ENCODE results near the gene ISM1. TPM values are rescaled to one million over a fixed set of nuclear protein-coding genes. Genes with fewer than 3 reads are reported as not detected.

The ISM1 gene
- polyA plus RNA-seq, 1 experiment, result 0.25 TPM

DNA sequence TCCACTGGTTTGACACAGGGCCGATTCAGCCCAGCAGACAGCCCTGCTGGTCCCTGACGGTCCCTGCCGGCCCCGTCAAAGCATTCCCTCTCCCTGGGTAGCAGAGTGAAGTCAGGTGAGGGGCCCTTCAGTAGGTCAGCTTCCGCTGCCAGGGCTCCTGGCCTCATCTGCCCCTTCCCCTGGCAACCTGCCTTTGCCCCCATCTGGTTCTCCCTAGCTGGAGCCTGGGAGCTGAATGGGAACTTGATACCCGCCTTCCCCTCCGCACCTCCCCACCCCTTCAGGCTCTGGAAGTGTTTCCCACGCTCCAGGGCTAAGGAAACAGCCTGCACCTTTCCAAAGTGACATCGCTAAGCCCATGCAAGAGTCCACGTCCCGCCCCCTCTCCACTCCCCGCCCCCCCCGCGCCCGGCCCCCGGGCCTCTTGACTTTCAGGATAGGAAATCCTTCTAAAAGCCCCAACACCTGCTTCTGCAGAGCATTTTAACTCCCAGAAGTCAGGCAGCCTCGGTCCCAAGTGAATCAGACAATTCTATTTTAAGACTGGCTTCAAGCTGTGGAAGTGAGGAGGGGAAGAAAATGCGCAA is 53.3 kb downstream of the ISM1 start:
- no peaks in the 10 kb centered on the region for H3K36me3 ChIP-seq (ENCODE audit: control insufficient read depth, insufficient read depth, low read length)
- ChIA-PET CTCF (no interaction called here), POLR2A (no interaction called here)
- TF ChIP-seq, protein P1, sequence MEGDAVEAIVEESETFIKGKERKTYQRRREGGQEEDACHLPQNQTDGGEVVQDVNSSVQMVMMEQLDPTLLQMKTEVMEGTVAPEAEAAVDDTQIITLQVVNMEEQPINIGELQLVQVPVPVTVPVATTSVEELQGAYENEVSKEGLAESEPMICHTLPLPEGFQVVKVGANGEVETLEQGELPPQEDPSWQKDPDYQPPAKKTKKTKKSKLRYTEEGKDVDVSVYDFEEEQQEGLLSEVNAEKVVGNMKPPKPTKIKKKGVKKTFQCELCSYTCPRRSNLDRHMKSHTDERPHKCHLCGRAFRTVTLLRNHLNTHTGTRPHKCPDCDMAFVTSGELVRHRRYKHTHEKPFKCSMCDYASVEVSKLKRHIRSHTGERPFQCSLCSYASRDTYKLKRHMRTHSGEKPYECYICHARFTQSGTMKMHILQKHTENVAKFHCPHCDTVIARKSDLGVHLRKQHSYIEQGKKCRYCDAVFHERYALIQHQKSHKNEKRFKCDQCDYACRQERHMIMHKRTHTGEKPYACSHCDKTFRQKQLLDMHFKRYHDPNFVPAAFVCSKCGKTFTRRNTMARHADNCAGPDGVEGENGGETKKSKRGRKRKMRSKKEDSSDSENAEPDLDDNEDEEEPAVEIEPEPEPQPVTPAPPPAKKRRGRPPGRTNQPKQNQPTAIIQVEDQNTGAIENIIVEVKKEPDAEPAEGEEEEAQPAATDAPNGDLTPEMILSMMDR (IDR thresholded peaks at IDR 0.05; ENCODE audit: insufficient read depth, low read depth, low read length), result no peak
- H3K27me3 ChIP-seq (ENCODE audit: control insufficient read depth, insufficient read depth, low read length), result no peaks in the 10 kb centered on the region
- H3K4me3 ChIP-seq (ENCODE audit: low read depth, low read length), result no peak overlapping the region
- no peak for DNase-seq (ENCODE audit: low read depth)

DNA sequence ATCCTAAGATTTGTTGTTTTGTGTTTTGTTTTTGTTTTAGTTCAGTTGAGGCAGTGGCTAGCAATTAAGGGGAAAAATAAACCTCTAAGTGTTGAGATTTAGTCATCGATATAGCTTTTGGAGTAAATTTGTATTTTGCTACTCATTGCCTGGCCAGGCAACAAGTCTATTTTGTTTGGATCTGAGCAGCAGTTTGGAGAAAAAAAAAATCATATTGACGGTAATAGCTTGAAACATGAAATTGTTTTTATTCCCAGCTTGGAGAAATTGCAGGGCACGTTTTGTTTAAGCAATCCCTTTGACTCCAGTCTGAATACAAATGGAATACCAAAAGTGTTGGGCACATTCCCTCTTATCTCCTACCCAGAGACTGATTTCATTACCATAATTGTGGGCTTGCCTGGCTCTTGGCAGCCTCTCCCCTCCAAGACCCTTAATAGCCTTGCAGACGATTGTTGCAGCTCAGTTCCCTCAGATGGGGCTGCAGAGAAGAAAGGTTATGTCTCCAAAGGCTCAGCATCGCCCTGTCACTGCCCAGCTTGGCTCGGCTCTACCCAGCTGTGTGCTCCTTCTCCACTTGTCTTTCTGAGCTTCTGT is 56.0 kb downstream of the ISM1 start:
- DNase-seq (ENCODE audit: low read depth), result no peak
- POLR2A ChIA-PET, result no interaction called here
- Histone ChIP-seq H3K27me3 (ENCODE audit: control insufficient read depth, insufficient read depth, low read length) (no peaks in the 10 kb centered on the region), H3K4me3 (ENCODE audit: low read depth, low read length) (no peak overlapping the region), H3K36me3 (ENCODE audit: control insufficient read depth, insufficient read depth, low read length) (no peaks in the 10 kb centered on the region)
- TF ChIP-seq, protein P1 (IDR thresholded peaks at IDR 0.05; ENCODE audit: insufficient read depth, low read depth, low read length), result no peak
- CTCF ChIA-PET, result interaction anchor here (0.6 to 2.3 kb wide), 2 partner anchors 16 to 495 kb away, joined by 3 to 9 read pairs; no protein-coding TSS in a partner anchor

DNA sequence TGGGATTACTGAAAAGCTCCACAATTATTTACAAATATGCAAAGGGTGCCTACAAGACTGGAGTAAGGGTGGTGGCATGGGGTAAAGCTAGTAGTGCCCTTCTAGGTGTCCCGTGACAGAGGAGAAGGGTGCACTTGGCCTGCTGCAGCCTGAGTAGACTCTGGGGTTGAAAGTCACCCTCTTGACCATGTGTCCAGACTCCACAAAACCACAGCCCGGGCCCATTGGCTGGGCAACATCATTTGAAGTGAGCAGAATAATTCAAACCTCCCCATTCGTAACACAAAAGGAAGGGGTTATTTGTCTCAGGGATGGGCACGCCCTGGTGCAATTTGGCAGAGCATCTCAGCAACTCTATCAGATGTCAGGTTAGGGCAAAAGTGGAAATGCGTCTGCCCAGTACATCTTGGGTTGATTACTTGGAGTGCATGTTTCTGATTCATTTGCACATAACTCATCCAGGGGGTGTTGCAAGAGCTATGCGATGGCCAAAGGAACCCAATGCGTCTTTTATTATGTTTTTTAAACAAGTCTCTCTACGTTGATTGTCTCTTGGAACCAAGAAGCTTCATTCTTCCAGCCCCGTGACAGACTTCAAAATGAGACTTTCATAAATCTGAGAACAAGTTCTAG is 56.7 kb downstream of the ISM1 start:
- POLR2A ChIA-PET, result no interaction called here
- H3K4me3 ChIP-seq (ENCODE audit: low read depth, low read length), result no peak overlapping the region
- TF ChIP-seq, protein P1 (IDR thresholded peaks at IDR 0.05; ENCODE audit: insufficient read depth, low read depth, low read length), result no peak
- CTCF ChIA-PET, result interaction anchor here (0.5 to 2.3 kb wide), 7 partner anchors 16 to 495 kb away, joined by 3 to 9 read pairs (median 4); no protein-coding TSS in a partner anchor
- DNase-seq (ENCODE audit: low read depth), result peak; percentile 43
- H3K27me3 ChIP-seq (ENCODE audit: control insufficient read depth, insufficient read depth, low read length), result no peaks in the 10 kb centered on the region
- no peaks in the 10 kb centered on the region for H3K36me3 ChIP-seq (ENCODE audit: control insufficient read depth, insufficient read depth, low read length)

DNA sequence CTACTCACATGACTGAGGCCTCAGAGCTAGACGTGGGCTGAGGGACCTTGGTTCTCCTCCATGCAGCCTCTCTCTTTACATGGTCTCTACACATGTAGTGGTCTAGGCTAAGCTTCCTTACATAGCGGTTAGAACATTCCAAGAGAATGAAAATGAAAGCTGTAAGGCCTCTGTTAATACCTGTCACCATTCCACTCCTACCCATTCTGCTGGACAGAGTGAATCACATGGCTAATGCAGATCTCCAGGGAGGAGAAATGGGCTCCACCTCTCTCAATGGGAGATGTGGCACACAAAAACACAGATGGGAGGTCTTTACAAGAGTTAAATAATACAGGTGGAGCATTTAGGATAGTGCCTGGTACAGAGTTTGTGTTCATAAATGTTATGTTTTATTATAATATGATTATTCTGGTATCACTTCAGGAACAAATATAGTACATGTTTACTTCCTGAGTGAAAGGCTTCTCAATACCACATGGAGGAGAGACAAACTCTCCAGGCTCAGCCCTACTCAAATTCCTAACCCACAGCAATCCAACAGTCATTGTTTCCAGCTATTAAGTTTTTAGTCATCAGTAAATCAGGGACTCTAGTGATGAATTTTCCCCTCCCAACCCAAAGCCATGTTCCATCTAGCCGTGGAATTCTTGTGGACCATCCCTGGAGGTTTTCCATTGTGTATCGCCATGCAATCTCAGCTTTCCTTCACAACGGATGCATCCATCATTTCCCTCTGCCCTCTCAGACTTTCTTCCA is 57.9 kb downstream of the ISM1 start:
- CTCF ChIA-PET, result interaction anchor here (0.9 to 1.3 kb wide), 2 partner anchors 24 to 160 kb away, joined by 4 to 5 read pairs; no protein-coding TSS in a partner anchor
- Histone ChIP-seq H3K36me3 (ENCODE audit: control insufficient read depth, insufficient read depth, low read length) (no peaks in the 10 kb centered on the region), H3K4me3 (ENCODE audit: low read depth, low read length) (no peak overlapping the region), H3K27me3 (ENCODE audit: control insufficient read depth, insufficient read depth, low read length) (no peaks in the 10 kb centered on the region)
- no peak for DNase-seq (ENCODE audit: low read depth)
- POLR2A ChIA-PET, result no interaction called here
- TF ChIP-seq, protein P1 (IDR thresholded peaks at IDR 0.05; ENCODE audit: insufficient read depth, low read depth, low read length), result no peak
